ENCODE data around the gene POR.
"Not testable (repeated sequence)": the region's sequence is repeated elsewhere in the genome, so short reads cannot be mapped to it uniquely, and the experiment has no call there.

POR gene

DNA sequence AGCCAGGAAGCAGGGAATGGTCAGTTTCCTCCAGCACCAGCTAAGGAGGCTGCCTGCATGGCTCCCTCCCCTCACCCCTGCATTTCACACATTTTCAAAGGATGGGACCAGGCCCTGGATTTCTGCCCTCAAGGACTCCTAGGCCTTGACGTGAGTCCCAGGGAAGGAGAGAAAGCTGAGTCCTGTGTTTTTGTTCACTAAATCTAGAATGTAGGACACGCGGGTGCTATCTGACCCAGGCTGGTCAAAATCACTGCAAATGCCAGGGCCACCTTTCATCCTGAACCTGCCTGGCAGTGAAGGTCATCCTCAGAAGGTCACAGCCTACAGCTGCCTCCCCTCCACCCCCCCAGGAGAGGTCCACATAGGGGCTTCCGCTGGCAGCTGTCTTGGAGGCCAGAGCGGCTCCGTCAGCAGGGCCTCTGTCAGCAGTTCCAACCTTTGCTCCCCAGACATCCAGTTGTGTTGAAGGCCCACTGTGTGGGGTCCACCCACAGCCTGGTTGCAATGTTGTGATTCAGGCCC is 18.1 kb upstream of the POR start:
- TF ChIP-seq, protein P1, sequence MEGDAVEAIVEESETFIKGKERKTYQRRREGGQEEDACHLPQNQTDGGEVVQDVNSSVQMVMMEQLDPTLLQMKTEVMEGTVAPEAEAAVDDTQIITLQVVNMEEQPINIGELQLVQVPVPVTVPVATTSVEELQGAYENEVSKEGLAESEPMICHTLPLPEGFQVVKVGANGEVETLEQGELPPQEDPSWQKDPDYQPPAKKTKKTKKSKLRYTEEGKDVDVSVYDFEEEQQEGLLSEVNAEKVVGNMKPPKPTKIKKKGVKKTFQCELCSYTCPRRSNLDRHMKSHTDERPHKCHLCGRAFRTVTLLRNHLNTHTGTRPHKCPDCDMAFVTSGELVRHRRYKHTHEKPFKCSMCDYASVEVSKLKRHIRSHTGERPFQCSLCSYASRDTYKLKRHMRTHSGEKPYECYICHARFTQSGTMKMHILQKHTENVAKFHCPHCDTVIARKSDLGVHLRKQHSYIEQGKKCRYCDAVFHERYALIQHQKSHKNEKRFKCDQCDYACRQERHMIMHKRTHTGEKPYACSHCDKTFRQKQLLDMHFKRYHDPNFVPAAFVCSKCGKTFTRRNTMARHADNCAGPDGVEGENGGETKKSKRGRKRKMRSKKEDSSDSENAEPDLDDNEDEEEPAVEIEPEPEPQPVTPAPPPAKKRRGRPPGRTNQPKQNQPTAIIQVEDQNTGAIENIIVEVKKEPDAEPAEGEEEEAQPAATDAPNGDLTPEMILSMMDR (IDR thresholded peaks at IDR 0.05; ENCODE audit: borderline replicate concordance, insufficient read depth, low read depth, low read length), result no peak
- no peak overlapping the region for H3K4me3 ChIP-seq (ENCODE audit: low read depth, low read length)

GRCh38 chr7:75900617-75901315 is 14.2 kb upstream of the POR start:
- no peak overlapping the region for H3K4me3 ChIP-seq (ENCODE audit: low read depth, low read length)

DNA sequence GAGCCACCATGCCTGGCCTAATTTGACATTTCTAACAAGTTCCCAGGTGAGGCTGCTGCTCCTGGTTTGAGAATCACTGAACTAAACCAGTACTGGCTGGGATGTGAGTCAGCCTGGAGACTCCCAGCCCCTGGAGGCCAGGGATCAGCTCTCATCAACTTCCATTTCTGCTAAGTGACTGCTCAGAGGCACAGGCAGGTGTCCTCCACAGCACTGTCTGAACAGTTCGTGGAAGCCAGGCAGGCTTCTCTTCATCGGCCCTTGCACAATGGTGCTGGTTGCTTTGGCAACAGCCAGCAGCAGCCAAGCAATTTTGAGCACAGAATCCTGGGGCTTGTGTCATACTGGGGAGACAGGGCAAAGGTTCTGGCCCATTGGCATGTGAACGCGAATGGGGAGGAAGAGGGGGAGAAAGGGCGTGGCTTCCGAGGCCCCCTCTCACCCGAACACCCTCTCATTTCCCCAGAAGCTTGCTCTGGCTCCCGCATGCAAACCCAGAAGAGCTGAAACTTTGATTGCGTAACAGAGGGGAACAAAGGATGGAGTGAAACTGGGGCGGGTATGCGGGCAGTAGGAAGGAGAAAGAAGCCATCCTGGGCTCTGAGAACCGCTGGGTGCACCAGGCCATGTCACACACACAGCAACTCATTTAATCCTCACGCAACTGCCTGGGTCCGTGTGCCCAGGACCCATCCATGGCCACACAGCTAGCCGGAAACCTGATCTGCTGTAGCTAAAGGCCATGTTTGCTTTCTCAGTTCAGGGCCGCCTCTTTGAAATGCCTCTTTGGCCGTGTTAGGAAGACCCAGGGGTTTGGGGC is 9.0 kb upstream of the POR start:
- no peak overlapping the region for H3K4me3 ChIP-seq (ENCODE audit: low read depth, low read length)
- TF ChIP-seq, protein P1 (IDR thresholded peaks at IDR 0.05; ENCODE audit: borderline replicate concordance, insufficient read depth, low read depth, low read length), result no peak

More at GRCh38 chr7:75900617-75901315, 14.2 kb upstream of the POR start:
- TF ChIP-seq, protein P1 (IDR thresholded peaks at IDR 0.05; ENCODE audit: borderline replicate concordance, insufficient read depth, low read depth, low read length), result no peak

DNA sequence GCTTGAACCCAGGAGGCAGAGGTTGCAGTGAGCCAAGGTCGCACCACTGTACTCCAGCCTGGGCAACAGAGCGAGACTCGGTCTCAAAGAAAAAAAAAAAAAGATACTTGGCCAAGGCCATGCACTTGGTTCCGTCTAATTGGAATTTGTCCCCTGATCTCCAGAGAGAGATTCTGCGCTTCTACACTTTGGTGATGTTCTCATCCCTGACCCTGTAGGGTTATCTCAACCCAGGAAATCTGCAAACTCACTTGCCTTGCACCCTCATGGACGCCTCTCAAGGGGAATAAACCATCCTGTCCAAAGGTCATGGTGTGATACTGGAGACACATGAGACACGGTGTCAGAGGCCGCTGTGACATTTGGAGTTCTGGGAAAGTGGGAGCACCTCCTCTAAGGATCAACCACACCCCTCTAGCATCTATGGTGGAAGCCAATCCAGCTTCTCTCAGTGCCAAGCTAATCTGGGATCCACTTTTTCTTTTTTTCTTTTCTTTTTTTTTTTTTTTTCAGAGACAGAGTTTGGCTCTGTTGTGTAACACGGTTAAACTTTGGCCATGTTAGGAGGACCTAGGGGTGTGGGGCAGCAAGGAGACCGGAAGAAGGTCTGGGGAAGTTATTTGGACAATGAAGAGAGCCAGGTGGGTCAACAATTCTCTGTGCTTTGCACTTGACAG is 7.8 kb upstream of the POR start:
- no peak overlapping the region for H3K4me3 ChIP-seq (ENCODE audit: low read depth, low read length)
- TF ChIP-seq, protein P1 (IDR thresholded peaks at IDR 0.05; ENCODE audit: borderline replicate concordance, insufficient read depth, low read depth, low read length), result no peak

GRCh38 chr7:75907668-75908039 is 7.3 kb upstream of the POR start:
- H3K4me3 ChIP-seq (ENCODE audit: low read depth, low read length), result not testable (repeated sequence)

DNA sequence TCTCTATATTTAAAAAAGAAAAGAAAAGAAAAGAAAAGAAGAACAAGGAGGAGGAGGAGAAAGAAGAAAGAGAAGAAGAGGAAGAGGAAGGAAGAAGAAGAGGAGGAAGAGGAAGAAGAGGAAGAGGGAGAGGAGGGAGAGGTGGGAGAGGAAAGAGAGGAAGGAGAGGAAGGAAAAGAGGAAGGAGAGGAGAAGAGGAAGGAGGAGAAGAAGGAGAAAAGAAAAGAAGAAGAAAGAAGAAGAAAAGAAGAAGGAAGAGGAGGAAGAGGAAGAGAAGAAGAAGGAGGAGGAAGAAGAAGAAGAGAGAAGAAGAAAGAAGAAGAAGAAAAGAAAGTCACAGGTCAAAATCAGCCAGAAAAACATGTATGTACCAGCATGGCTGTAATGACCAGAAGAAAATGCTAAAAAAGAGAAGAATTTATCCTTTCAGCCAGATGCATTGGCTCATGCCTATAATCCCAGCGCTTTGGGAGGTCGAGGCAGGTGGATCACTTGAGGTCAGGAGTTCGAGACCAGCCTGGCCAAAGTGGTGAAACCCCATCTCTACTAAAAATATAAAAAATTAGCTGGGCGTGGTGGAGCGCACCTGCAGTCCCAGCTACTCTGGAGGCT is 5.3 kb upstream of the POR start:
- TF ChIP-seq, protein P1 (IDR thresholded peaks at IDR 0.05; ENCODE audit: borderline replicate concordance, insufficient read depth, low read depth, low read length), result no peak

GRCh38 chr7:75911186-75911585 is 3.8 kb upstream of the POR start:
- H3K4me3 ChIP-seq (ENCODE audit: low read depth, low read length), result not testable (repeated sequence)

More for the DNA sequence above, 5.3 kb upstream of the POR start:
- no peak overlapping the region for H3K4me3 ChIP-seq (ENCODE audit: low read depth, low read length)
